HFFc6 (cell line): ENCODE results near the gene RAD51. TPM values are rescaled to one million over a fixed set of nuclear protein-coding genes. Genes with fewer than 3 reads are reported as not detected.

ENCODE experiments used
- DNase-seq: peaks from one replicate; pipeline ENCODE4 v3.0.0-alpha.2; 2018
- H3K27ac Mint-ChIP-seq: 2 replicates; pipeline ENCODE4 v1.8.0; 2020; ENCODE audit warnings: mild to moderate bottlenecking, mixed read lengths
- H3K27me3 Mint-ChIP-seq: 2 replicates; pipeline ENCODE4 v1.8.0; 2021; ENCODE audit warnings: mild to moderate bottlenecking, moderate library complexity, mixed read lengths; ENCODE audit not compliant: insufficient read depth
- H3K36me3 Mint-ChIP-seq: 2 replicates; pipeline ENCODE4 v1.8.0; 2021; ENCODE audit warnings: low read depth, mixed read lengths
- H3K4me1 Mint-ChIP-seq: 2 replicates; pipeline ENCODE4 v1.8.0; 2020; ENCODE audit warnings: low read depth, mixed read lengths
- H3K4me3 Mint-ChIP-seq: 2 replicates; pipeline ENCODE4 v1.8.0; 2020; ENCODE audit warnings: mild to moderate bottlenecking, moderate library complexity, mixed read lengths
- H3K9me3 Mint-ChIP-seq: 2 replicates; pipeline ENCODE4 v1.8.0; 2020; ENCODE audit warnings: mild to moderate bottlenecking, mixed read lengths
- CTCF ChIP-seq: fragments of 200-600 bp; sonication (generic); IDR thresholded peaks from 2 replicates; pipeline ENCODE4 v1.5.0; 2021; ENCODE audit warnings: antibody characterized with exemption, mild to moderate bottlenecking
- total RNA-seq, 6 experiments: library from RNA; stranded (reverse); fragmentation: NEBNext Ultra II Directional; extraction: Animal tissue kit (Norgen Biotek cat#: 25700); gene quantifications; 2 replicates in 1 of 6; 3 replicates in 5 of 6; pipeline ENCODE4 v1.2.3, GENCODE V29; 2021

The RAD51 gene
- total RNA-seq, 6 experiments from 2014 or later = 8.2 to 15.9 (median 12.1) TPM

DNA sequence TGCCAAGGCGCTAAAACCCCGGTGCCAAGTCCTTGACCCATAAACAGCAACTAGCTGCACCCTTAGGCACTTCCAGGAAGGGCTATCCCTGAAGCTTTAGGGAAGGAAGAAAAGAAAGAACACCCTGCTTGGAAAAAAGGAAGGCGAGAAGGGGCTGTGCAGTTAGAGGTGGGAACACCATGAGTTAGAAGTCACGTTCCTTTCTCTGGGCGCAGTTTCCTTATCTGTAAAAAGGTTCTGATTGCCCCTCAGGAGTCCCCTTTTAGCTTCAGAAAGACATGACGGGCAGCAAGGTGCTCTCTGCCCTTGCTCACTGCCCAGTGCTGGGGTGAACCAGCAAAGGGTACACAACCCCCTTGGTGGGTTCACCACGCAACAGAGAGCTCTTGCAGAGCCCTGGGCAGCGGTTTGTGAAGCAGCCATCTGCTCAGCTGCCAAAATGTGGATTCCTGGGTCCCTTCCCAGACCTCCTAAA, 69.7 kb downstream of the RAD51 start:
- no peak for TF ChIP-seq CTCF
- H3K4me3 Mint-ChIP-seq = peak overlapping the region; percentile 85
- no peak for DNase-seq
- H3K9me3 Mint-ChIP-seq = no peaks in the 10 kb centered on the region
- H3K4me1 Mint-ChIP-seq = peaks cover 43% of the 10 kb centered on the region
- peak overlapping the region; percentile 52 for H3K27ac Mint-ChIP-seq
- H3K36me3 Mint-ChIP-seq = no peaks in the 10 kb centered on the region
- peaks cover 3% of the 10 kb centered on the region for H3K27me3 Mint-ChIP-seq

GRCh38 chr15:40766194-40766815, 71.3 kb downstream of the RAD51 start:
- DNase-seq = peak; percentile 38
- Mint-ChIP-seq H3K27ac (peak overlapping the region; percentile 67), H3K4me3 (no peak overlapping the region), H3K27me3 (peaks cover 3% of the 10 kb centered on the region), H3K36me3 (no peaks in the 10 kb centered on the region), H3K4me1 (peaks cover 49% of the 10 kb centered on the region), H3K9me3 (no peaks in the 10 kb centered on the region)
- TF ChIP-seq CTCF = no peak

DNA sequence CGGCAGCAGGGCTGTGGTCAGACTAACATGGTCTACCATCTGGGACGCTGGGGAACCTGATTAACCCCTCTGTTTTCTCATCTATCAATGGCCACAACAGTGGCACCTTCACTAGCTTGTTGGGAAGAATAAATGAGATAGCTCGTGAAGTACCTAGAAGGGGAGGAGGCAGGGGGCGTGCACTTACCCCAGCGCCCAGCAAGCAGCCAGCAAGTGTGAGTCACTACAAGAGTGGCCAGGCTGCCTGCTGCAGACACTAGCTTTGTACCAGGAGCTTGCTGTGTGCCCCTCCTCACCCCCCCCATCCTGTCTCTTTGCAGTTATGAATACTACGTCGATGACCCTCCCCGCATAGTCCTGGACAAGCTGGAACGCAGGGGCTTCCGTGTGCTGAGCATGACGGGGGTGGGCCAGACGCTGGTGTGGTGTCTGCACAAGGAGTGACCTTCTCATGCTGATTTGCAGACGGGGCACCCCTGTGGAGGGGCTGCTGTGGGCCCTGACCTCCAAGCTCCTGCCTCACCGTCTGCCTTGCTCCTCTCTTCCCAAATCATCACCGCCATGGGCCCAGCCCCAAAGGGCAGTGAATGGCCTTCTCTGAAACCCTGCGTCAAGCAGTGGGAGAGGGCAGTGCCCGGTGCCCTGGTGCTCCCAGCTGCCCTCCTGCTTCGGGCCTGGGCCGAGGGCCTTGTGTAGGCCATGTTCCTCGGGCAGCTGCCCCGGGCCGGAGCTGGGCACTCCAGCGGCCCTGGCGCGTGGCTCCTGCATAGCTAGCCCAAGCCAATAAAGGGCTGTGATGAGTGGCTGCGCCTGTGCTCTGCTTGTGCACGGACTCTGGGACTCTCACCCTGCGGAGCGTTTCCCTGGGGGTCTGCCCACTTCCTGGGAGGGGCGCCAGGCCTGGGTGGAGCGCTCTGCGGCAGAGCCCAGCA, 72.2 kb downstream of the RAD51 start:
- Mint-ChIP-seq H3K4me1 (peaks cover 49% of the 10 kb centered on the region), H3K36me3 (no peaks in the 10 kb centered on the region), H3K4me3 (no peak overlapping the region), H3K27me3 (peaks cover 2% of the 10 kb centered on the region), H3K27ac (no peak overlapping the region; the same call in 1 of the 2 replicates), H3K9me3 (no peaks in the 10 kb centered on the region)
- TF ChIP-seq CTCF = no peak
- no peak for DNase-seq

- Mint-ChIP-seq H3K27me3 (peaks cover 2% of the 10 kb centered on the region), H3K36me3 (no peaks in the 10 kb centered on the region), H3K4me3 (no peak overlapping the region), H3K4me1 (peaks cover 48% of the 10 kb centered on the region), H3K9me3 (no peaks in the 10 kb centered on the region), H3K27ac (no peak overlapping the region)
- no peak for TF ChIP-seq CTCF
- no peak for DNase-seq
Measured at GRCh38 chr15:40767838-40768500, 73.0 kb downstream of the RAD51 start.

GRCh38 chr15:40768521-40769273, 73.7 kb downstream of the RAD51 start:
- Mint-ChIP-seq H3K9me3 (no peaks in the 10 kb centered on the region), H3K4me1 (peaks cover 41% of the 10 kb centered on the region), H3K27me3 (peaks cover 2% of the 10 kb centered on the region), H3K36me3 (no peaks in the 10 kb centered on the region), H3K27ac (no peak overlapping the region; the same call in 1 of the 2 replicates), H3K4me3 (no peak overlapping the region)
- DNase-seq = no peak
- no peak for TF ChIP-seq CTCF
